Neutrophil (primary cell): ENCODE results near the gene DNASE2B.

Experiments
- H3K27ac ChIP-seq: fragments of 200-600 bp; sonication (generic); 2 replicates; pipeline ENCODE4 v1.5.1; 2016; ENCODE audit warnings: mild to moderate bottlenecking, moderate library complexity
- H3K27me3 ChIP-seq: fragments of 200-600 bp; sonication (generic); 2 replicates; pipeline ENCODE4 v1.6.0; 2016; ENCODE audit warnings: mild to moderate bottlenecking
- H3K36me3 ChIP-seq: fragments of 200-600 bp; sonication (generic); 2 replicates; pipeline ENCODE4 v1.5.1; 2017
- H3K4me1 ChIP-seq, 2 experiments: fragments of 200-600 bp in 1 of 2; sonication (generic) in 1 of 2; 1 replicate in 1 of 2; 2 replicates in 1 of 2; pipeline versions ENCODE4 v1.5.1 to v1.6.1; 2013 to 2016; ENCODE audit warnings: low read depth in 1 of 2, low read length in 1 of 2, mild to moderate bottlenecking in 1 of 2, moderate library complexity in 1 of 2; ENCODE audit not compliant: control insufficient read depth in 1 of 2, insufficient read depth in 1 of 2
- H3K4me3 ChIP-seq, 2 experiments: fragments of 200-600 bp in 1 of 2; sonication (generic) in 1 of 2; 1 replicate in 1 of 2; 2 replicates in 1 of 2; pipeline ENCODE4 v1.5.1; 2013 to 2016; ENCODE audit warnings: low read depth in 1 of 2, low read length in 1 of 2, mild to moderate bottlenecking in 1 of 2, moderate library complexity in 1 of 2
- H3K9me3 ChIP-seq: fragments of 200-600 bp; sonication (generic); 2 replicates; pipeline ENCODE4 v1.5.1; 2016
- TF ChIP-seq, protein P1 (sequence below): fragments of 200-600 bp; sonication (generic); IDR thresholded peaks from 2 replicates; pipeline ENCODE4 v1.5.1; 2016; ENCODE audit warnings: antibody characterized with exemption

Gene DNASE2B

DNA sequence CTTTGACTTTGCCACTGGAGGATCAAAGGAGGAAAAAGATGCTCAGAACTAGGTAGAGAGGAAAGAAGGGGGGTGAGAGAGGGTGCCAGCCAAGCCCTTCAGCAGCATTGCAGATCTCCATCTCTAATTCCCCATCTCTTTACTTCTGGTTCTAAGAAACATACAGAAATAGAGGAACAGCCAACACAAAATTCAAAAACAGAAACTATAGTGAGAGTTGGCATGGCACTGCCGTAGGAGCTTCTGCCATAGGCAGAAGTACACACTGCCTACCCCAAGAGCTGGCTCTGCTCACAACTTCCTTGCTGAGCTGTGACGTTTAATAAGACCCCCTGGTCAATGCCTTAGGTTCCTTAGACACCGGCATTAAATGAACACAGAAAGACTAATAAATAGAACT is 54.2 kb downstream of the DNASE2B start:
- Histone ChIP-seq H3K9me3 (no peaks in the 10 kb centered on the region), H3K27me3 (peaks cover 8% of the 10 kb centered on the region), H3K27ac (no peak overlapping the region), H3K36me3 (no peaks in the 10 kb centered on the region), H3K4me3 (no peak overlapping the region), H3K4me1 (no peaks in the 10 kb centered on the region)
- TF ChIP-seq, protein P1, sequence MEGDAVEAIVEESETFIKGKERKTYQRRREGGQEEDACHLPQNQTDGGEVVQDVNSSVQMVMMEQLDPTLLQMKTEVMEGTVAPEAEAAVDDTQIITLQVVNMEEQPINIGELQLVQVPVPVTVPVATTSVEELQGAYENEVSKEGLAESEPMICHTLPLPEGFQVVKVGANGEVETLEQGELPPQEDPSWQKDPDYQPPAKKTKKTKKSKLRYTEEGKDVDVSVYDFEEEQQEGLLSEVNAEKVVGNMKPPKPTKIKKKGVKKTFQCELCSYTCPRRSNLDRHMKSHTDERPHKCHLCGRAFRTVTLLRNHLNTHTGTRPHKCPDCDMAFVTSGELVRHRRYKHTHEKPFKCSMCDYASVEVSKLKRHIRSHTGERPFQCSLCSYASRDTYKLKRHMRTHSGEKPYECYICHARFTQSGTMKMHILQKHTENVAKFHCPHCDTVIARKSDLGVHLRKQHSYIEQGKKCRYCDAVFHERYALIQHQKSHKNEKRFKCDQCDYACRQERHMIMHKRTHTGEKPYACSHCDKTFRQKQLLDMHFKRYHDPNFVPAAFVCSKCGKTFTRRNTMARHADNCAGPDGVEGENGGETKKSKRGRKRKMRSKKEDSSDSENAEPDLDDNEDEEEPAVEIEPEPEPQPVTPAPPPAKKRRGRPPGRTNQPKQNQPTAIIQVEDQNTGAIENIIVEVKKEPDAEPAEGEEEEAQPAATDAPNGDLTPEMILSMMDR = no peak

DNA sequence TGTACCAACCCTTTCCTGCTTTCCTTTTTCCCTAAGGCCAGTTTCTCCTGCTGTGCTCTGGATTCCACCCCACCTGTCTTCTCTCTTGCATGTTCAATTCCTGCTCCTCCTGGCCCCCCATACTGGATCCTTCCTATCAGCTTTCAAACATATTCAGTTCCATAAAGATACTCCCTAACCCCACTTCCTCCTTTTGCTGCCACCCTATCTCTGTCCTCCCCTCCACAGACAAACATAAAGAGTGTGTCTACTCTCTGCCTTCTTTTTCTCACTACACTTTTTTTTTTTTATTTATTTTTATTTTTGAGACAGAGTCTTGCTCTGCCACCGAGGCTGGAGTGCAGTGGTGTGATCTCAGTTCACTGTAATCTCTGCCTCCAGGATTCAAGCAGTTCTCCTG is 63.8 kb downstream of the DNASE2B start:
- Histone ChIP-seq H3K36me3 (no peaks in the 10 kb centered on the region), H3K27me3 (peaks cover 17% of the 10 kb centered on the region), H3K9me3 (no peaks in the 10 kb centered on the region), H3K4me3 (no peak overlapping the region), H3K4me1 (peaks cover 5 to 9% of the 10 kb centered on the region in 2 experiments), H3K27ac (no peak overlapping the region)
- TF ChIP-seq, protein P1 = no peak
